K562 (cell line): ENCODE measurements around the gene RNF43.

Source experiments
- BRCA1 ChIP-seq, 2 experiments: fragments of 450-650 bp in 1 of 2; sonication (generic) in 1 of 2; formaldehyde crosslinking in 1 of 2; IDR thresholded peaks; 2 replicates each; pipeline versions ENCODE4 v1.5.0 to v1.6.1; 2017 to 2020; ENCODE audit warnings: mild to moderate bottlenecking in 1 of 2, missing genetic modification reagents in 1 of 2
- HDAC6 ChIP-seq: IDR thresholded peaks from 2 replicates; pipeline ENCODE4 v1.6.1; 2012; ENCODE audit warnings: low read depth, mild to moderate bottlenecking, control low read depth, inconsistent platforms, low read length, moderate library complexity
- JUN ChIP-seq, 2 experiments: sonication (generic) in 1 of 2; formaldehyde crosslinking in 1 of 2; IDR thresholded peaks; 2 replicates each; pipeline versions ENCODE4 v1.6.1 to v1.8.0; 2012 to 2022; ENCODE audit warnings: borderline replicate concordance in 2 of 2, mild to moderate bottlenecking in 2 of 2, improper control_type of control experiment in 1 of 2, low read depth in 1 of 2, low read length in 1 of 2, missing genetic modification reagents in 1 of 2
- MAFK ChIP-seq: IDR thresholded peaks from 2 replicates; pipeline ENCODE4 v1.6.1; 2011; ENCODE audit warnings: low read length, improper control_type of control experiment
- REST ChIP-seq, 2 experiments: fragments of 450-650 bp; formaldehyde crosslinking in 1 of 2; IDR thresholded peaks; 2 replicates each; pipeline versions ENCODE4 v1.4.0 to v1.6.1; 2014 to 2020; ENCODE audit warnings: mild to moderate bottlenecking in 2 of 2, borderline replicate concordance in 1 of 2, low read depth in 1 of 2
- SAFB2 ChIP-seq: fragments of 200-400 bp; formaldehyde crosslinking; IDR thresholded peaks from 2 replicates; pipeline ENCODE4 v1.6.1; 2018; ENCODE audit warnings: borderline replicate concordance, low read length, low read depth, moderate library complexity; ENCODE audit not compliant: severe bottlenecking
- SMC3 ChIP-seq: conservative IDR thresholded peaks from 2 replicates; pipeline ENCODE4 v1.6.1; 2011; ENCODE audit warnings: low read depth, low read length, improper control_type of control experiment; ENCODE audit not compliant: insufficient read depth
- SRSF1 ChIP-seq: fragments of 200-400 bp; formaldehyde crosslinking; IDR thresholded peaks from 2 replicates; pipeline ENCODE4 v1.6.1; 2017; ENCODE audit warnings: mild to moderate bottlenecking, low read depth, low read length, moderate library complexity
- THRAP3 ChIP-seq: fragments of 450-650 bp; IDR thresholded peaks from 2 replicates; pipeline ENCODE4 v1.6.1; 2016; ENCODE audit warnings: mild to moderate bottlenecking, inconsistent platforms, borderline replicate concordance
- TF ChIP-seq, protein P1 (sequence below), 3 experiments: IDR thresholded peaks in 2 of 3; conservative IDR thresholded peaks in 1 of 3; 2 replicates each; pipeline ENCODE4 v1.5.1; 2011 to 2012; ENCODE audit warnings: low read length in 3 of 3, mild to moderate bottlenecking in 3 of 3, control low read depth in 2 of 3, improper control_type of control experiment in 1 of 3, inconsistent platforms in 1 of 3, low read depth in 1 of 3, mixed read lengths in 1 of 3, moderate library complexity in 1 of 3; ENCODE audit not compliant: insufficient read depth in 2 of 3

- TF ChIP-seq REST (IDR thresholded peaks at IDR 0.05; ENCODE audit: borderline replicate concordance) = no peak
- no peak for TF ChIP-seq REST (CRISPR knock-in tag; IDR thresholded peaks at IDR 0.05; ENCODE audit: low read depth)
- no peak for TF ChIP-seq JUN (IDR thresholded peaks at IDR 0.05; ENCODE audit: borderline replicate concordance, low read depth, low read length)
- TF ChIP-seq JUN (CRISPR knock-in tag; IDR thresholded peaks at IDR 0.05; ENCODE audit: borderline replicate concordance) = no peak
- TF ChIP-seq, protein P1, sequence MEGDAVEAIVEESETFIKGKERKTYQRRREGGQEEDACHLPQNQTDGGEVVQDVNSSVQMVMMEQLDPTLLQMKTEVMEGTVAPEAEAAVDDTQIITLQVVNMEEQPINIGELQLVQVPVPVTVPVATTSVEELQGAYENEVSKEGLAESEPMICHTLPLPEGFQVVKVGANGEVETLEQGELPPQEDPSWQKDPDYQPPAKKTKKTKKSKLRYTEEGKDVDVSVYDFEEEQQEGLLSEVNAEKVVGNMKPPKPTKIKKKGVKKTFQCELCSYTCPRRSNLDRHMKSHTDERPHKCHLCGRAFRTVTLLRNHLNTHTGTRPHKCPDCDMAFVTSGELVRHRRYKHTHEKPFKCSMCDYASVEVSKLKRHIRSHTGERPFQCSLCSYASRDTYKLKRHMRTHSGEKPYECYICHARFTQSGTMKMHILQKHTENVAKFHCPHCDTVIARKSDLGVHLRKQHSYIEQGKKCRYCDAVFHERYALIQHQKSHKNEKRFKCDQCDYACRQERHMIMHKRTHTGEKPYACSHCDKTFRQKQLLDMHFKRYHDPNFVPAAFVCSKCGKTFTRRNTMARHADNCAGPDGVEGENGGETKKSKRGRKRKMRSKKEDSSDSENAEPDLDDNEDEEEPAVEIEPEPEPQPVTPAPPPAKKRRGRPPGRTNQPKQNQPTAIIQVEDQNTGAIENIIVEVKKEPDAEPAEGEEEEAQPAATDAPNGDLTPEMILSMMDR (IDR thresholded peaks at IDR 0.05 in 2 of 3, conservative IDR thresholded peaks at IDR 0.05 in 1 of 3; ENCODE audit: insufficient read depth in 2 of 3, low read depth in 1 of 3, low read length in 3 of 3) = no peak
- TF ChIP-seq SMC3 = no peak
- TF ChIP-seq THRAP3 = no peak
- no peak for TF ChIP-seq SAFB2
- no peak for TF ChIP-seq BRCA1 (IDR thresholded peaks at IDR 0.05)
- no peak for TF ChIP-seq BRCA1 (CRISPR knock-in tag; IDR thresholded peaks at IDR 0.05)
- no peak for TF ChIP-seq SRSF1
- no peak for TF ChIP-seq HDAC6
- TF ChIP-seq MAFK = no peak
These were observed 31.9 kb downstream of the RNF43 start for GRCh38 chr17:58385359-58385899.
